ENCODE data around the gene COA6.

DNA sequence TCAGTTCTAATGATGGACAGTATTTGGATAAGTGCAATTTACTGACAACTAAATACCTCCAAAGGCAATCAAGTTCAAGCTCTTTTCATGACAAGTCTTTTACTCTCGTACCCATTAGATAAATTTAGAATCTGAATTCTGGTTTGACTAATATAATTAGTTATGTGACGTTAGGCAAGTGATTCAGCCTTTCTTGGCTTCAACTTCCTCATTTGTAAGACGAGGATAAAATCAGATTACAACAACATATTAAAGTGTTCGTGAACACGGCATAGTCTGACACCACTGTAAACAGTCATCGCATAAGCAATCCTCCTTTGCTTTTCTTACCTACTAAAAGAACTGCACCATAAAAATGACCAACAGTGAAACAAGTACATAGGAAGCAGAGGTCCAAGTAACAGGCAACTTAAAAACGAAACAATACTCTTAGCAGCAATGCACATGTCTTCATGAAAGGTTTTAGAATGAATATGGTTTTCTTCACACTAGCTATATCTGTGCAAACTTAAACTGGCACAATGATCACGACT lies 25.7 kb downstream of the COA6 start:
- no peak for TF ChIP-seq CTCF (conservative IDR thresholded peaks at IDR 0.05 in 1 of 2, IDR thresholded peaks at IDR 0.05 in 1 of 2; ENCODE audit: extremely low read depth in 1 of 2, insufficient read depth in 1 of 2, low read depth in 1 of 2, low read length in 2 of 2)
- TF ChIP-seq EZH2 (IDR thresholded peaks at IDR 0.05; ENCODE audit: borderline replicate concordance, low read length) = no peak

Data from mammary epithelial cell (primary cell).